ENCODE results near the gene DNAJC4. TPM values are rescaled to one million over a fixed set of nuclear protein-coding genes. Genes with fewer than 3 reads are reported as not detected.

DNAJC4 gene
- total RNA-seq, 2 donors from 2014 or later, result 39.9 to 50.3 TPM

DNA sequence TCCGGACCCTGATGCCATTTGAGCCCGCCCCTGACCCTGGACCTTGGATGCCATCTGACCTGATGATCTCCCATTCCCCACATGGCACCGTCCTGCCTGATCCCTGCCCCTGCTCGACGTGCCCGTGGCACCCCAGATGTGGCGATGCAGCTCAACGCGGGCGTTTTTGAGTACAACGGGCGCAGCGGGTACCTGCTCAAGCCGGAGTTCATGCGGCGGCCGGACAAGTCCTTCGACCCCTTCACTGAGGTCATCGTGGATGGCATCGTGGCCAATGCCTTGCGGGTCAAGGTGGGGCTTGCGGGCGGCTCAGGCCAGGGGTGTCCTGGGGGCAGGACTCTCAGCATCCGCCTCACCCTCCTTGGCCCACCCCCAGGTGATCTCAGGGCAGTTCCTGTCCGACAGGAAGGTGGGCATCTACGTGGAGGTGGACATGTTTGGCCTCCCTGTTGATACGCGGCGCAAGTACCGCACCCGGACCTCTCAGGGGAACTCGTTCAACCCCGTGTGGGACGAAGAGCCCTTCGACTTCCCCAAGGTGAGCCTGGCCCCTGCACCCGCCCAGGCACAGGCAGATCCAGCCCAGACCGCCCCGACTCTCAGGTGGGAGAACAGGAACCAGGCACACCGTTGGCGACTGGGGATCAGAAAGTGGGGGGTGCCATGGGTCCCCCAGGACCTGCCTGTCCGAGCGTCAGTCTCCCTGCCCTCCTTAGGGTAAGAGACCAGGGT, 32.1 kb downstream of the DNAJC4 start:
- no peaks in the 10 kb centered on the region for H3K27me3 ChIP-seq
- peaks cover 3% of the 10 kb centered on the region for H3K4me1 ChIP-seq
- H3K27ac ChIP-seq, result no peak overlapping the region
- DNase-seq, result no peak
- no peak overlapping the region for H3K4me3 ChIP-seq
- TF ChIP-seq, protein P1, sequence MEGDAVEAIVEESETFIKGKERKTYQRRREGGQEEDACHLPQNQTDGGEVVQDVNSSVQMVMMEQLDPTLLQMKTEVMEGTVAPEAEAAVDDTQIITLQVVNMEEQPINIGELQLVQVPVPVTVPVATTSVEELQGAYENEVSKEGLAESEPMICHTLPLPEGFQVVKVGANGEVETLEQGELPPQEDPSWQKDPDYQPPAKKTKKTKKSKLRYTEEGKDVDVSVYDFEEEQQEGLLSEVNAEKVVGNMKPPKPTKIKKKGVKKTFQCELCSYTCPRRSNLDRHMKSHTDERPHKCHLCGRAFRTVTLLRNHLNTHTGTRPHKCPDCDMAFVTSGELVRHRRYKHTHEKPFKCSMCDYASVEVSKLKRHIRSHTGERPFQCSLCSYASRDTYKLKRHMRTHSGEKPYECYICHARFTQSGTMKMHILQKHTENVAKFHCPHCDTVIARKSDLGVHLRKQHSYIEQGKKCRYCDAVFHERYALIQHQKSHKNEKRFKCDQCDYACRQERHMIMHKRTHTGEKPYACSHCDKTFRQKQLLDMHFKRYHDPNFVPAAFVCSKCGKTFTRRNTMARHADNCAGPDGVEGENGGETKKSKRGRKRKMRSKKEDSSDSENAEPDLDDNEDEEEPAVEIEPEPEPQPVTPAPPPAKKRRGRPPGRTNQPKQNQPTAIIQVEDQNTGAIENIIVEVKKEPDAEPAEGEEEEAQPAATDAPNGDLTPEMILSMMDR (IDR thresholded peaks at IDR 0.05), result no peak
- no peak overlapping the region for H3K9ac ChIP-seq (ENCODE audit: low read depth in 2 of 2, low read length in 2 of 2)
- no peaks in the 10 kb centered on the region for H3K9me3 ChIP-seq
- H3K36me3 ChIP-seq, result peaks cover 31% of the 10 kb centered on the region
- intact Hi-C loops (cut with DNase I), result no loop called here

DNA sequence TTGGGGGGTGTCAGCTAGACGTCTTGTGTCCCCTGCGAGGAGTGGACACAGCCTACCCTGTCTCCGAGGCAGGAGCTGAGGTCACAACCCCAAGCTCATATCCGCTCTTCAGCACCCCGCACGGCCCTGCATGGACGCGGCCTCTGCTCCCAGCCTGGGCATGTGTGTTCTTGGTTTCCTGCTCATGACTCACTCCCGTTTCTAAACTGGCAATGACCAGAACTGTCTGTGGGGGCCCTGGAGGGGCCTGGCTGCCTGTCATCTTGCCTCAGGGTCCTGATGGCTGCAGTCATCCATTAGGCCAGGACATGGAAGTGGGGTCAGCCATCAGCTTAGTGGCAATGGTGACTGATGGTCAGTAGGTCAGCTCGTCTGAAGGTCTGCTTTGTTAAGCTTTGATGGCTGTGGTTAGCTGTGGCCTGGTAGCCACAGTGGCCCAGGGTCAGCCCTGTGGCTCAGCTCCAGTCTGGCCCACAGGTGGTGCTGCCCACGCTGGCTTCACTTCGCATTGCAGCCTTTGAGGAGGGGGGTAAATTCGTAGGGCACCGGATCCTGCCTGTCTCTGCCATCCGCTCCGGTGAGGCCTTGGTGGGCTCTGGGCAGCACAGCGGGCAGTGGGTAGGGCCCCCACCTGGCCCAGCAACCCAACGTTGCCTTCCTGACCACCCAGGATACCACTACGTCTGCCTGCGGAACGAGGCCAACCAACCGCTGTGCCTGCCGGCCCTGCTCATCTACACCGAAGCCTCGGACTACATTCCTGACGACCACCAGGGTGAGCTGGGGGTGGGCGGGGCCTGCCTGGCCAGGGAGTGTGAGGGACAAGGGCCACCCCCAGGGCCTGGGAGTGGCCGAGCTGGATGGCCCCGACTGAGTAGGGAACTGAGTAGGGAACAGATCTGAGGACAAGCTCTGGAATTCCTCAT, 32.9 kb downstream of the DNAJC4 start:
- H3K4me3 ChIP-seq, result no peak overlapping the region
- H3K36me3 ChIP-seq, result peaks cover 31% of the 10 kb centered on the region
- H3K4me1 ChIP-seq, result peaks cover 9% of the 10 kb centered on the region
- H3K27ac ChIP-seq, result no peak overlapping the region
- no peaks in the 10 kb centered on the region for H3K9me3 ChIP-seq
- intact Hi-C loops (cut with DNase I), result no loop called here
- TF ChIP-seq, protein P1 (IDR thresholded peaks at IDR 0.05), result no peak
- DNase-seq, result no peak
- H3K9ac ChIP-seq (ENCODE audit: low read depth in 2 of 2, low read length in 2 of 2), result no peak overlapping the region
- H3K27me3 ChIP-seq, result no peaks in the 10 kb centered on the region

DNA sequence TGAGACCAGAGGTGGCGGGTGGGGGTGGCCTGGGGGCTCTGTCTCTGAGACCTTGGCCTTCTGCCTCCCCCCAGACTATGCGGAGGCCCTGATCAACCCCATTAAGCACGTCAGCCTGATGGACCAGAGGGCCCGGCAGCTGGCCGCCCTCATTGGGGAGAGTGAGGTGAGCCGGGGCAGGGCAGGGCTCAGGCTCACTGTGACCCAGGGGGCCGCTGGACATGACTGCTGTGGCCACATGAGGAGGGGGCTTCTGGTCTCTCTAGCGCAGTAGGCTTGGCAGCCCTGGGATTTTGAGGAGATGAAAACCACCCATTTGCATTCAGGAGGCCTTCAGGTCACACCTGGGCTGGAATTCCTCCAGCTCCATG, 33.6 kb downstream of the DNAJC4 start:
- H3K4me1 ChIP-seq, result peaks cover 15% of the 10 kb centered on the region
- H3K36me3 ChIP-seq, result peaks cover 27% of the 10 kb centered on the region
- DNase-seq, result no peak

DNA sequence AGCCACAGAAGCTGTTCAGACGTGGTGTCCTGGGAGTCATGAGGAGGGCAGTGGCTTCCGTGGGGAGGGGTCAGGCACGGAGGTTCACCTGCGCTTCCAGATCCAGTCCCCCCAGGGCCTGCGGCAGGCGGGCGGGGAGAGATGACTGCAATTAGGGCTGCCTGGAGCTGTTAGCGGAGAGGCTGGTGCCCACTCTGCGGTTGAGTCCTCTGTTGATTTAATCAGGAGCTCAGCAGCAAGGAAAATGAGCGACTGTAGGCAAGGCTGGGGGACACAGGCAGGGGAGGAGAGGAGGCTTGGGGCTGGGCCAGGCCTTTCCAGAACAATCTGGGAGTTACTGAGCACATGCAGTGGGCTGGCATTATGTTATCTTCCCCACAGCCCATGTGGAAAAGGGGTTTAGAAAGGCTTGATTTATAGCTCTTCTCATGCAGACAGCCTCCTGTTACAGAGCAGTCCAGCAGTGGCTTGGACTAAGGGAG, 34.1 kb downstream of the DNAJC4 start:
- TF ChIP-seq, protein P1 (IDR thresholded peaks at IDR 0.05), result no peak
- H3K27me3 ChIP-seq, result no peaks in the 10 kb centered on the region
- no peaks in the 10 kb centered on the region for H3K9me3 ChIP-seq
- H3K4me1 ChIP-seq, result peaks cover 16% of the 10 kb centered on the region
- intact Hi-C loops (cut with DNase I), result no loop called here
- H3K9ac ChIP-seq (ENCODE audit: low read depth in 2 of 2, low read length in 2 of 2), result no peak overlapping the region
- no peak overlapping the region for H3K4me3 ChIP-seq
- peaks cover 22% of the 10 kb centered on the region for H3K36me3 ChIP-seq
- no peak for DNase-seq
- H3K27ac ChIP-seq, result no peak overlapping the region

More for the DNA sequence above, 33.6 kb downstream of the DNAJC4 start:
- intact Hi-C loops (cut with DNase I), result no loop called here
- no peaks in the 10 kb centered on the region for H3K9me3 ChIP-seq
- no peak overlapping the region for H3K4me3 ChIP-seq
- TF ChIP-seq, protein P1 (IDR thresholded peaks at IDR 0.05), result no peak
- H3K27me3 ChIP-seq, result no peaks in the 10 kb centered on the region
- no peak overlapping the region for H3K9ac ChIP-seq (ENCODE audit: low read depth in 2 of 2, low read length in 2 of 2)
- no peak overlapping the region for H3K27ac ChIP-seq
